ENCODE measurements around the gene LPGAT1. TPM values are rescaled to one million over a fixed set of nuclear protein-coding genes. Genes with fewer than 3 reads are reported as not detected.

LPGAT1 gene
- total RNA-seq, 1 experiment from 2014 or later: 50.6 TPM

DNA sequence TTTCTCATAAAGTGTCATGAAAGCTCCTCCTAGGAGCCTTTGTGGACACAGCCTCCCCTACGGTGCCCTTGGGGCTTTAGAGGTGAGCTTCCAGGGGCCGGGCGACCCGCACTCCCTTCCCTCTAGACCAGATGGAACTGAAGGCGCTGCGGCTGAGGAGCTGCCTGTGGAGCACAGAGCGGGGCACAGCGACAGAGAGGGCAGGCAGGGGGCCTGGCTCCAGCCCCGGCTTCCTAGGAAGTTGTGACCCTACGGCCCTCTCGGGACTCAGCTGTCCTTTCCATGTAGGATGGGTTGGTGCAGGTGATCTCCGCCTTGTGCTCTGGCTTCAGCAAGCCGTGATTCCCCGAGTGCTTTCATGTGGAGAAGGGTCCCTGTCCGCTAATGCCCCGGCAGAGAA is 131.5 kb downstream of the LPGAT1 start (continued):
- no peak for TF ChIP-seq EZH2phosphoT487 (IDR thresholded peaks at IDR 0.05; ENCODE audit: borderline replicate concordance)
- no peak for TF ChIP-seq POLR2AphosphoS5 (IDR thresholded peaks at IDR 0.05; ENCODE audit: low read depth, low read length)
- no peak for TF ChIP-seq POLR2A (IDR thresholded peaks at IDR 0.05; ENCODE audit: borderline replicate concordance, extremely low read depth, insufficient read depth, insufficient read length)
- no peak for TF ChIP-seq TCF7L2 (IDR thresholded peaks at IDR 0.05; ENCODE audit: borderline replicate concordance, extremely low read depth, insufficient read depth, insufficient read length)
- no peak for TF ChIP-seq CEBPB (IDR thresholded peaks at IDR 0.05; ENCODE audit: low read depth)
- TF ChIP-seq EGR1 (IDR thresholded peaks at IDR 0.05; ENCODE audit: low read depth): no peak
- TF ChIP-seq, protein P1, sequence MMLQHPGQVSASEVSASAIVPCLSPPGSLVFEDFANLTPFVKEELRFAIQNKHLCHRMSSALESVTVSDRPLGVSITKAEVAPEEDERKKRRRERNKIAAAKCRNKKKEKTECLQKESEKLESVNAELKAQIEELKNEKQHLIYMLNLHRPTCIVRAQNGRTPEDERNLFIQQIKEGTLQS (IDR thresholded peaks at IDR 0.05): no peak

DNA sequence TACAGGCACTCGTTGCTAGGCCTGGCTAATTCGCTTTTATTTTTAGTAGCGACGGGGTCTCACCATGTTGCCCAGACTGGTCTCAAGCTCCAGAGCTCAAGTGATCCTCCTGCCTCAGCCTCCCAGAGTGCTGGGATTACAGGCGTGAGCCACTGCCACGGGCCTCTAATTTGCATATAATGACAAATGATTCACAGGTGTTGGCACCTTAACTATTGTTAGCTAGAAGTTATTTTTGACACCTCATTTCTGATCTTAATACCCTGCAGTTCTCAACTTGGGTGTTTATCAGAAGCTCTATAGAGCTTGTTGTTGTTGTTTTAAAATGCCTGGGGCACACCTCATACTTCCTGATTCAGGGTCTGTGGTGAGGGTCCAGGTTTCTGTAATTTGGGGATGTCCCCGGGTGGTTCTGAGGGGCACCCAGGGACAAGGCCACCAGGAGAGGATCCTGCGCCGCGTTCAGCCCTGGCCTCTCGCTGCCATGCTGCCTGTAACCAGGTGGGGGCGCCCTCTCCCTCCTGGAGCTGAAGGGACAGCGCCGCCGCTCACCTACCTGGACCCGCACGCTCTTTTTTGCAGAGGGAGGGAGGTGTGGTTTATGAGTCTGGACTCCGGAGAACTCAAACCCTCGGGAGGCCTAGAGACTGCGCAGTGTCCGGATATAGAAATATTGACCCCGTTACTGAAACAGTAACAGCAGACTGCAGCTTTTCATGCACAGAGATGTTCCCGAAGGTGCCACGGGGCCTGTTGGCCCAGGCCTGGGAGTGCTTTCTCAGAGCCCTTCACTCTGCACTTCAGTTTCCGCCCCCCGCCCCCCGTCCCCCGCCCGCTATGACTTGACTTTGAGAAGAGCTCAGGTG is 132.2 kb downstream of the LPGAT1 start:
- Histone ChIP-seq H2AFZ (ENCODE audit: low read depth, low read length, poor library complexity, severe bottlenecking) (peak overlapping the region; percentile 99), H3K9ac (ENCODE audit: low read length) (no peak overlapping the region), H3K9me2 (ENCODE audit: insufficient read depth) (no peaks in the 10 kb centered on the region), H3K27me3 (ENCODE audit: insufficient read depth, low read length) (no peaks in the 10 kb centered on the region), H3K9me3 (ENCODE audit: control insufficient read depth in 1 of 2, insufficient read depth in 1 of 2, low read depth in 1 of 2, low read length in 2 of 2) (no peaks in the 10 kb centered on the region), H3K4me2 (ENCODE audit: low read length) (peak overlapping the region; percentile 48), H3K4me3 (replicated peaks in 1 of 2; ENCODE audit: low read depth in 1 of 2, low read length in 2 of 2) (0 out of 4 replicates have a peak overlapping the region, but pooled peaks of 1 of the 2 experiments have one; percentile 11), H4K20me1 (ENCODE audit: insufficient read depth) (no peaks in the 10 kb centered on the region), H3K4me1 (ENCODE audit: control insufficient read depth in 1 of 2, insufficient read depth in 2 of 2, low read length in 2 of 2) (peaks cover 0 to 12% of the 10 kb centered on the region in 2 experiments; a peak in 2 of 4 replicates), H3K27ac (ENCODE audit: low read depth, low read length) (no peak overlapping the region), H3K36me3 (ENCODE audit: control insufficient read depth in 1 of 2, insufficient read depth in 2 of 2, low read length in 2 of 2) (no peaks in the 10 kb centered on the region), H3K79me2 (ENCODE audit: insufficient read depth, low read length) (no peaks in the 10 kb centered on the region)
- ATAC-seq: peak; percentile 98
- BruUV-seq (replicated peaks): no TSS peak
- ChIA-PET CTCF (interaction anchor here (0.6 to 3.5 kb wide), 17 partner anchors 9 to 1040 kb away, joined by 3 to 42 read pairs (median 4); partner anchors contain the start of genes DTL and INTS7), POLR2A (interaction anchor here (0.9 to 1.8 kb wide), 2 partner anchors 10 to 337 kb away, joined by 3 to 5 read pairs; partner anchors contain the start of genes DTL and INTS7), RAD21 (ENCODE audit: low non-redundant PET in 1 of 2, low total read pairs in 2 of 2, uncharacterized antibody in 2 of 2, unreplicated experiment in 2 of 2) (interaction anchor here (0.6 to 1.5 kb wide), 4 partner anchors 18 to 337 kb away, joined by 3 to 4 read pairs (median 3); partner anchors contain the start of gene INTS7 (in 1 of the 2))
- peak; percentile 69 for DNase-seq (ENCODE audit: low read depth, low spot score)
- intact Hi-C loops (cut with micrococcal nuclease): loop anchor here (1.0 to 5.0 kb wide), 5 partner anchors 129 to 759 kb away; partner anchors contain the start of genes DTL and INTS7
- TF ChIP-seq, protein P2, sequence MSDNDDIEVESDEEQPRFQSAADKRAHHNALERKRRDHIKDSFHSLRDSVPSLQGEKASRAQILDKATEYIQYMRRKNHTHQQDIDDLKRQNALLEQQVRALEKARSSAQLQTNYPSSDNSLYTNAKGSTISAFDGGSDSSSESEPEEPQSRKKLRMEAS (IDR thresholded peaks at IDR 0.05): peak; percentile 42
- TF ChIP-seq EGR1 (IDR thresholded peaks at IDR 0.05; ENCODE audit: low read depth) (no peak), POLR2A (IDR thresholded peaks at IDR 0.05; ENCODE audit: borderline replicate concordance, extremely low read depth, insufficient read depth, insufficient read length) (no peak), FOSL1 (IDR thresholded peaks at IDR 0.05; ENCODE audit: low read depth) (no peak), EZH2 (IDR thresholded peaks at IDR 0.05) (no peak), SIN3A (IDR thresholded peaks at IDR 0.05; ENCODE audit: low read depth) (no peak), CBX3 (IDR thresholded peaks at IDR 0.05; ENCODE audit: low read depth) (peak; percentile 60; the same call in 1 of the 2 replicates), TCF7L2 (IDR thresholded peaks at IDR 0.05; ENCODE audit: borderline replicate concordance, extremely low read depth, insufficient read depth, insufficient read length) (peak; percentile 23), ZNF274 (IDR thresholded peaks at IDR 0.05; ENCODE audit: low read depth, low read length) (no peak), POLR2AphosphoS5 (IDR thresholded peaks at IDR 0.05; ENCODE audit: low read depth, low read length) (no peak)
- TF ChIP-seq, protein P3, sequence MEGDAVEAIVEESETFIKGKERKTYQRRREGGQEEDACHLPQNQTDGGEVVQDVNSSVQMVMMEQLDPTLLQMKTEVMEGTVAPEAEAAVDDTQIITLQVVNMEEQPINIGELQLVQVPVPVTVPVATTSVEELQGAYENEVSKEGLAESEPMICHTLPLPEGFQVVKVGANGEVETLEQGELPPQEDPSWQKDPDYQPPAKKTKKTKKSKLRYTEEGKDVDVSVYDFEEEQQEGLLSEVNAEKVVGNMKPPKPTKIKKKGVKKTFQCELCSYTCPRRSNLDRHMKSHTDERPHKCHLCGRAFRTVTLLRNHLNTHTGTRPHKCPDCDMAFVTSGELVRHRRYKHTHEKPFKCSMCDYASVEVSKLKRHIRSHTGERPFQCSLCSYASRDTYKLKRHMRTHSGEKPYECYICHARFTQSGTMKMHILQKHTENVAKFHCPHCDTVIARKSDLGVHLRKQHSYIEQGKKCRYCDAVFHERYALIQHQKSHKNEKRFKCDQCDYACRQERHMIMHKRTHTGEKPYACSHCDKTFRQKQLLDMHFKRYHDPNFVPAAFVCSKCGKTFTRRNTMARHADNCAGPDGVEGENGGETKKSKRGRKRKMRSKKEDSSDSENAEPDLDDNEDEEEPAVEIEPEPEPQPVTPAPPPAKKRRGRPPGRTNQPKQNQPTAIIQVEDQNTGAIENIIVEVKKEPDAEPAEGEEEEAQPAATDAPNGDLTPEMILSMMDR (IDR thresholded peaks at IDR 0.05 in 2 of 3, conservative IDR thresholded peaks at IDR 0.05 in 1 of 3; ENCODE audit: borderline replicate concordance in 1 of 3, insufficient read depth in 1 of 3, low read depth in 2 of 3, low read length in 2 of 3): peak; percentile 99
- TF ChIP-seq, protein P4, sequence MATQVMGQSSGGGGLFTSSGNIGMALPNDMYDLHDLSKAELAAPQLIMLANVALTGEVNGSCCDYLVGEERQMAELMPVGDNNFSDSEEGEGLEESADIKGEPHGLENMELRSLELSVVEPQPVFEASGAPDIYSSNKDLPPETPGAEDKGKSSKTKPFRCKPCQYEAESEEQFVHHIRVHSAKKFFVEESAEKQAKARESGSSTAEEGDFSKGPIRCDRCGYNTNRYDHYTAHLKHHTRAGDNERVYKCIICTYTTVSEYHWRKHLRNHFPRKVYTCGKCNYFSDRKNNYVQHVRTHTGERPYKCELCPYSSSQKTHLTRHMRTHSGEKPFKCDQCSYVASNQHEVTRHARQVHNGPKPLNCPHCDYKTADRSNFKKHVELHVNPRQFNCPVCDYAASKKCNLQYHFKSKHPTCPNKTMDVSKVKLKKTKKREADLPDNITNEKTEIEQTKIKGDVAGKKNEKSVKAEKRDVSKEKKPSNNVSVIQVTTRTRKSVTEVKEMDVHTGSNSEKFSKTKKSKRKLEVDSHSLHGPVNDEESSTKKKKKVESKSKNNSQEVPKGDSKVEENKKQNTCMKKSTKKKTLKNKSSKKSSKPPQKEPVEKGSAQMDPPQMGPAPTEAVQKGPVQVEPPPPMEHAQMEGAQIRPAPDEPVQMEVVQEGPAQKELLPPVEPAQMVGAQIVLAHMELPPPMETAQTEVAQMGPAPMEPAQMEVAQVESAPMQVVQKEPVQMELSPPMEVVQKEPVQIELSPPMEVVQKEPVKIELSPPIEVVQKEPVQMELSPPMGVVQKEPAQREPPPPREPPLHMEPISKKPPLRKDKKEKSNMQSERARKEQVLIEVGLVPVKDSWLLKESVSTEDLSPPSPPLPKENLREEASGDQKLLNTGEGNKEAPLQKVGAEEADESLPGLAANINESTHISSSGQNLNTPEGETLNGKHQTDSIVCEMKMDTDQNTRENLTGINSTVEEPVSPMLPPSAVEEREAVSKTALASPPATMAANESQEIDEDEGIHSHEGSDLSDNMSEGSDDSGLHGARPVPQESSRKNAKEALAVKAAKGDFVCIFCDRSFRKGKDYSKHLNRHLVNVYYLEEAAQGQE (IDR thresholded peaks at IDR 0.05; ENCODE audit: low read depth): no peak

All from HCT116 (cell line).